Neuron (in vitro differentiated cells): ENCODE data around the gene GLP2R.
"Not testable (repeated sequence)": the region's sequence is repeated elsewhere in the genome, so short reads cannot be mapped to it uniquely, and the experiment has no call there.

Experiments
- H2AFZ ChIP-seq: one replicate; pipeline ENCODE4 v1.6.1; 2013; ENCODE audit warnings: low read depth, mild to moderate bottlenecking, inconsistent platforms, low read length, moderate library complexity
- H3K27me3 ChIP-seq: one replicate; pipeline ENCODE4 v1.6.1; 2013; ENCODE audit warnings: low read length; ENCODE audit not compliant: insufficient read depth
- H3K36me3 ChIP-seq: one replicate; pipeline ENCODE4 v1.6.1; 2013; ENCODE audit warnings: low read length; ENCODE audit not compliant: insufficient read depth
- H3K4me1 ChIP-seq: one replicate; pipeline ENCODE4 v1.6.1; 2013; ENCODE audit warnings: low read length; ENCODE audit not compliant: insufficient read depth
- H3K4me3 ChIP-seq: 2 replicates; pipeline ENCODE4 v1.5.1; 2013; ENCODE audit warnings: mild to moderate bottlenecking, low read length, moderate library complexity
- H3K9me3 ChIP-seq: one replicate; pipeline ENCODE4 v1.6.1; 2013; ENCODE audit warnings: low read length

GLP2R gene

DNA sequence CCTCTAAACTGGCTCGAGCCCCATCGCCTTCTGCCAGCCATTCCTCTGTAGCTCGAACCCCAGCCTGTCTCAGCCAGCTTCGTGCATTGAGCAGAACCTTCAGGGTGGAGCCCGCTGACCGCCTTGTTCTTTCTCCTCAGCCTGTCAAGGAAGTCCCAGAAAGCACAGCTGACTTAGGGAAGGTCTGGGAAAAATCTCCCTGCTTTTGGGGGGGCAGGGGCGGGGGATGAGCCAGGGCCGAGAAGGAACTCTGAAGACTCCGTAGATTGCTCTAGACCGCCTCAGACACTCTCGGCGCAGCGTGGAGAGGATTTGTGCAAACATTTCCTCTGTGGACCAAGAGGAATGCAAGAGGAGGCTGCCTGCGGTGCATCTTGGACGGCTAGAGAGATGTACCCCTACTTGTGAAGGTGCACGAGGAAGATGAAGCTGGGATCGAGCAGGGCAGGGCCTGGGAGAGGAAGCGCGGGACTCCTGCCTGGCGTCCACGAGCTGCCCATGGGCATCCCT is at the start of gene GLP2R:
TSS of gene GLP2R (plus strand) at position 284 of the 510 bp plus-strand sequence. CDS start at position 424, 140 bp downstream.
- Histone ChIP-seq H3K4me3 (no peak within 1 kb of the TSS), H2AFZ (no peak within 1 kb of the TSS), H3K9me3 (no peaks in the 10 kb centered on the region), H3K36me3 (no peaks in the 10 kb centered on the region), H3K4me1 (no peaks in the 10 kb centered on the region), H3K27me3 (no peaks in the 10 kb centered on the region)

DNA sequence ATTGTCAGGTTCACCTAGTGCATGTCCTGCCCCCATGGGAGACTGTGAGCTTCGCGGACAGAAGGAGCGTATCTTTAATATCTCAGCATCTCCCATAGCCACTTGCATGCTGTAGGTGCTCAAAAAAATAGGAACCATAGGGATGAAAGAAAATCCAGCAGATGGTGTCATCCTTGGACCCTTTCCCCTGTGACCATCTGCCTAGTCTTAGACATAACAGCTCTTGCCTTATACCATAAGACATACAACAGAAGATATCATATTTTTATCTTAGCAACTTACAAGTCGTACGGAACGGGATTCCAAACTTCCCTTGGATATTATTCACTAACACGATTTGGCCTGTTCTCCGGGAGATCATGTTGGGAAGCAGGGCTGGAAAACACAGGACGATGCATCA is 48.8 kb upstream of the GLP2R start:
- H2AFZ ChIP-seq, result no peak overlapping the region
- H3K36me3 ChIP-seq, result no peaks in the 10 kb centered on the region
- no peak overlapping the region for H3K4me3 ChIP-seq
- no peaks in the 10 kb centered on the region for H3K9me3 ChIP-seq
- H3K27me3 ChIP-seq, result no peaks in the 10 kb centered on the region
- H3K4me1 ChIP-seq, result no peaks in the 10 kb centered on the region

DNA sequence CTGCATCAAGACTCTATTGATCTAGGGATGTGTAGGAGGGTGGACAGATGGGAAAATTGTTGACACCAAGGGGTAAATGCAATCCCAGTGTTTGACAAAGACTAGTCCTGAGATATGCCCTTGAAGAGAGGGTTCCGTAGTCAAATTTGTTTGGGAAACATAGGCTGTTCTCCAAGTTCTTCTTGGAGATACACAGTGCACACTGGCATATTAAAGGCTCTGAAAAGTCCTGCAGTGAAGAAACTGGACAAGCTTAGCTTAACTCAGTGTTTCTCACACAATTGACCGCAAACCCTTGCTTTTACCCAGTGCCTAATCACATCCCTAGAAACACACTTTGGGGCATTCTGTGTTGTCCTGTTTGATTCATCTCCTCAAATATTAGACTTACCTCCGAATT is 45.2 kb upstream of the GLP2R start:
- Histone ChIP-seq H3K4me1 (no peaks in the 10 kb centered on the region), H3K4me3 (no peak overlapping the region), H2AFZ (no peak overlapping the region), H3K9me3 (no peaks in the 10 kb centered on the region), H3K27me3 (no peaks in the 10 kb centered on the region), H3K36me3 (no peaks in the 10 kb centered on the region)

DNA sequence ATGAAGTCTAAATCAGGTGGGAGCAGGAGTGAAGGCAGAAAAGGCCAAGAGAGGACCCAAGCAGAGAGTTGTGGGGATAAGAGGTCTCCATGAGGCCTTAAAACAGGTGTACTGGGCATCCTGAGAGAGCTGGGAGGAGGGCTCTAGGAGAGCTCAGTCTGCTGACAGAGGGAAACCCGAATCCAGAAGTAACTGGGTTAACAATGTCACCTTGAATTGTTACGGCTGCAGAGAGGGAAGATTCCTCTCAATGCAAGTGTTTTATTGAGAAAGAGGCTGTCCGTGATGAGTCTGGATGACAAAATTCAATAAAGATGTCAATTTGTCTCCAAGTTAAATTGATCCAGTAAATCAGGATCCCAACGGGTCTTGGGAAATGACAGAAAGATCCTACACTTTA is 42.7 kb upstream of the GLP2R start:
- no peaks in the 10 kb centered on the region for H3K9me3 ChIP-seq
- no peak overlapping the region for H2AFZ ChIP-seq
- H3K27me3 ChIP-seq, result no peaks in the 10 kb centered on the region
- no peak overlapping the region for H3K4me3 ChIP-seq
- H3K4me1 ChIP-seq, result no peaks in the 10 kb centered on the region
- no peaks in the 10 kb centered on the region for H3K36me3 ChIP-seq

DNA sequence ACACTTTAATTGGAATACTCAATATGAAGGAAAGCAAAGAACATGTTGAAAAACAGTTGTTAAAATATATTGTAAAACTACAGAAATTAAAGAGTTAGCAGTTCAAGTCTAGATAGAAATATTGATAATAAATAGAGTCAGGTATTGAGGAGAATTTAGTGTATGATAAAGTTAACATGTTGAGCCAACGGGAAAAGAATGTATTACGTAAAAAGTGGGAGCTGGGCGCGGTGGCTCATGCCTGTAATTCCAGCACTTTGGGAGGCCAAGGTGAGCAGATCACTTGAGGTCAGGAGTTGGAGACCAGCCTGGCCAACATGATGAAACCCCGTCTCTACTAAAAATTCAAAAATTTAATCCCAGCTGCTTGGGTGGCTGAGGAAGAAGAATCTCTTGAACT is 42.3 kb upstream of the GLP2R start:
- H2AFZ ChIP-seq, H3K4me1 ChIP-seq, H3K36me3 ChIP-seq, H3K27me3 ChIP-seq, H3K9me3 ChIP-seq, H3K4me3 ChIP-seq: not testable (repeated sequence)

GRCh38 chr17:9784544-9784943 is 41.2 kb upstream of the GLP2R start:
- Histone ChIP-seq H2AFZ (no peak overlapping the region), H3K27me3 (no peaks in the 10 kb centered on the region), H3K4me1 (no peaks in the 10 kb centered on the region), H3K36me3 (no peaks in the 10 kb centered on the region), H3K4me3 (no peak overlapping the region), H3K9me3 (no peaks in the 10 kb centered on the region)

DNA sequence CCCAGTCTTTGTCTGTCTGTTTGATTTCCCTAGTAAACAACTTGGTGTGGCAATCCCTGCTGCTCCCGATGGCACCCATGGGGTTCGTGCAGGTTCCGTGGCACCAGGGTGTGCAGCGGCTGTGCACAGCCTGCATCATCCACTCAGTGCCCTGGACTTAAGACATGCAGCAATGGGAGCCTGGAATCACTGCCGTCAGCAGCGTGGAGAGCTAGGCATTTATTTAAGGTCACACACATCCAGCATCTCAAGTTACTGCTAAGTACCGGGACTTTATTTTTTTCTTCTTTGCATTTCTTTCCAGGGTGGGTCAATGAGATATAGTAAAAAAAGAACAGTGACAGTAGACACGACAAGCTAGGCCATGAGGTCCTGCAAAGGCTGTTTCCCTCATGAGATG is 37.1 kb upstream of the GLP2R start:
- Histone ChIP-seq H3K9me3 (no peaks in the 10 kb centered on the region), H2AFZ (no peak overlapping the region), H3K4me1 (no peaks in the 10 kb centered on the region), H3K27me3 (no peaks in the 10 kb centered on the region), H3K4me3 (no peak overlapping the region), H3K36me3 (no peaks in the 10 kb centered on the region)

DNA sequence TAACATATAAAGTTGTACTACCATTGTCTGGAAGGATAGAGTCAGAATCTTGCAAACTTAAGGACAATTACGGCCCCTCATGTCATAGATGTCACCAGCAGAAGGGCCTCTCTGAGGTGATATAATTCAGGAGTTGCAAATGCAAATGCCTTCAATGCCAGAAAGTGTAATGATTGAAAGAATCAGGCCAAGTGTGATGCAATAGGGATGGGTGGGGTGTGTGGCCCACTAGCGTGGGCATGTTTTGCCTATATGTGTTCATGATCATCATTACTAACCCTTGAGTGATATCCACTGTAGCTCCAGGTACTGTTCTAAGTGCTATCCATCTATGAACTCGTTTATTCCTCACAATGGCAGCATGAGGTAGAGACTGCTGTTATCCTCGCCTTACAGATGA is 35.4 kb upstream of the GLP2R start:
- H3K36me3 ChIP-seq, result no peaks in the 10 kb centered on the region
- H3K27me3 ChIP-seq, result no peaks in the 10 kb centered on the region
- H2AFZ ChIP-seq, result no peak overlapping the region
- H3K4me1 ChIP-seq, result no peaks in the 10 kb centered on the region
- H3K9me3 ChIP-seq, result no peaks in the 10 kb centered on the region
- no peak overlapping the region for H3K4me3 ChIP-seq

- no peaks in the 10 kb centered on the region for H3K4me1 ChIP-seq
- no peaks in the 10 kb centered on the region for H3K36me3 ChIP-seq
- no peak within 1 kb of the TSS for H3K4me3 ChIP-seq
- no peaks in the 10 kb centered on the region for H3K27me3 ChIP-seq
- no peaks in the 10 kb centered on the region for H3K9me3 ChIP-seq
- no peak within 1 kb of the TSS for H2AFZ ChIP-seq
Measured at GRCh38 chr17:9790889-9791876, 34.5 kb upstream of the GLP2R start, which contains the start of gene DHRS7C. DHRS7C (minus strand) TSS chr17:9791592; CDS start chr17:9791284, 308 bp downstream.

DNA sequence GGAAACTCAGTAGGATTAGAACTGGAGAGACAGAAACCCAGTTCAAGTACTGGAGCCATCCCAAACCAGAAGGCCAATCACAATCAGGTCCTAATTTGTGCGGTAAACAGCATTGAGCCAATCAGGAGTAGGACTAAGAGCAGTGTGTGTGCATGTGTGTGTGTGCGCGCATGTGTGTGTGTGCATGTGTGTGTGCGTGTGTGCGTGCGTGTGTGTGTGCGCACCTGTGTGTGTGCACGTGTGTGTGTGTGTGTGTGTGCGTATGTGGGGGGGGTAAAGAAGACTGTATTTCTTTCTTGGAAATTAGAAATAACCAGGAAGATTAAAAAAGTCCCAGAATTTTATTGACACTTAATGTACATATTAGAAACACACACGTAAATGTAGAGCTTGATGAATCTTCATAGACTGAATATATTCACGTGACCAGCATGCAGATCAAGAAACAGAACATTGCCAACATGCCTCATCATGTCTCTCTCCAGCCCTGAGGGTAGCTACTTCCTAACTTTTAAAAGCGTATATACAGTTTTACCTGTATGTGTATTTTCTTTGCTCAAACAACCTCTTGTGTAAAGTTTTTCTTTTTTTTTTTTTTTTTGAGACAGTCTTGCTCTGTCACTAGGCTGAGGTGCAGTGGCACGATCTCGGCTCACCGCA is 33.4 kb upstream of the GLP2R start:
- Histone ChIP-seq H3K4me1 (no peaks in the 10 kb centered on the region), H3K4me3 (no peak overlapping the region), H2AFZ (no peak overlapping the region), H3K36me3 (no peaks in the 10 kb centered on the region), H3K27me3 (no peaks in the 10 kb centered on the region), H3K9me3 (no peaks in the 10 kb centered on the region)

- Histone ChIP-seq H3K4me3 (no peak overlapping the region), H3K27me3 (no peaks in the 10 kb centered on the region), H2AFZ (no peak overlapping the region), H3K36me3 (no peaks in the 10 kb centered on the region), H3K9me3 (no peaks in the 10 kb centered on the region), H3K4me1 (no peaks in the 10 kb centered on the region)
Measured at GRCh38 chr17:9798008-9798407, 27.7 kb upstream of the GLP2R start.

GRCh38 chr17:9798724-9799123 is 27.0 kb upstream of the GLP2R start:
- H2AFZ ChIP-seq, result no peak overlapping the region
- H3K4me3 ChIP-seq, result no peak overlapping the region
- no peaks in the 10 kb centered on the region for H3K4me1 ChIP-seq
- no peaks in the 10 kb centered on the region for H3K27me3 ChIP-seq
- no peaks in the 10 kb centered on the region for H3K36me3 ChIP-seq
- H3K9me3 ChIP-seq, result no peaks in the 10 kb centered on the region

DNA sequence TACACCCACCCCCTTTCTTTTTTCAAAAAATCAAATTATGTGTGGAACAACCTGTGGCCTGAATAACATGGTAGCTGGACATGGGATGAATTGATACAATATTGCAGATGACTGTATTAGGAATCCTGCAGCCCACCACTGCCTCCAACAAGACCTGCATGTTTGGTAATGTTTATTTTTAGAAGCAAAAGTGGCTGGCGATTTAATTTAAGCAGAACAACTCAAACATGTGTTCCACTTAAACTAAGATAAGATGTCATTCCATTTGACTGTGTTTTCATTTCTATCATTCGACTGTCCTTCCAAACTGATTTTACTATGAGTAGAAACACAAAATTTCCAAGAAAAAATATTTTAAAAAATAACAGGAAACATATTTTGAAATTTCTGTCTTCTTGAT is 24.2 kb upstream of the GLP2R start:
- Histone ChIP-seq H3K9me3 (no peaks in the 10 kb centered on the region), H3K4me1 (no peaks in the 10 kb centered on the region), H3K4me3 (no peak overlapping the region), H3K27me3 (no peaks in the 10 kb centered on the region), H3K36me3 (no peaks in the 10 kb centered on the region), H2AFZ (no peak overlapping the region)
